GM12878 (cell line): Measurements from ENCODE around the gene TGFB3.

ENCODE experiments used
- BMI1 ChIP-seq: fragments of 450-650 bp; IDR thresholded peaks from 2 replicates; pipeline ENCODE4 v1.6.1; 2016; ENCODE audit warnings: mild to moderate bottlenecking, moderate library complexity, borderline replicate concordance
- CREB1 ChIP-seq: IDR thresholded peaks from 2 replicates; pipeline ENCODE4 v1.6.1; 2012; ENCODE audit warnings: low read depth, mild to moderate bottlenecking, inconsistent platforms
- CTCF ChIP-seq, 3 experiments: IDR thresholded peaks in 2 of 3; conservative IDR thresholded peaks in 1 of 3; 2 replicates each; pipeline ENCODE4 v1.5.1; 2011; ENCODE audit warnings: low read depth in 3 of 3, low read length in 3 of 3, mild to moderate bottlenecking in 3 of 3, control low read depth in 2 of 3, moderate library complexity in 2 of 3, inconsistent platforms in 1 of 3, mixed read lengths in 1 of 3; ENCODE audit not compliant: control insufficient read depth in 2 of 3, insufficient read depth in 1 of 3; ENCODE audit errors: extremely low read depth in 1 of 3
- DPF2 ChIP-seq: fragments of 450-650 bp; IDR thresholded peaks from 2 replicates; pipeline ENCODE4 v1.6.1; 2017; ENCODE audit warnings: mild to moderate bottlenecking
- HDGF ChIP-seq: fragments of 450-650 bp; IDR thresholded peaks from 2 replicates; pipeline ENCODE4 v1.6.1; 2016; ENCODE audit warnings: antibody characterized with exemption
- IRF5 ChIP-seq: fragments of 450-650 bp; IDR thresholded peaks from 2 replicates; pipeline ENCODE4 v1.6.1; 2017; ENCODE audit warnings: borderline replicate concordance
- MAX ChIP-seq: IDR thresholded peaks from 2 replicates; pipeline ENCODE4 v1.6.1; 2012; ENCODE audit warnings: low read depth, low read length, improper control_type of control experiment
- POLR2A ChIP-seq: IDR thresholded peaks from 2 replicates; pipeline ENCODE4 v1.6.1; 2011; ENCODE audit warnings: low read depth, mild to moderate bottlenecking, low read length
- PRDM15 ChIP-seq: fragments of 450-650 bp; formaldehyde crosslinking; IDR thresholded peaks from 2 replicates; pipeline ENCODE4 v1.4.0; 2020; ENCODE audit warnings: mild to moderate bottlenecking, moderate library complexity
- TARDBP ChIP-seq: IDR thresholded peaks from 2 replicates; pipeline ENCODE4 v1.6.1; 2016; ENCODE audit warnings: borderline replicate concordance

- TF ChIP-seq POLR2A: no peak
- TF ChIP-seq CTCF (IDR thresholded peaks at IDR 0.05 in 2 of 3, conservative IDR thresholded peaks at IDR 0.05 in 1 of 3; ENCODE audit: control insufficient read depth in 2 of 3, extremely low read depth in 1 of 3, insufficient read depth in 1 of 3, low read depth in 3 of 3, low read length in 3 of 3): no peak
- TF ChIP-seq BMI1: no peak
- TF ChIP-seq HDGF: no peak
- TF ChIP-seq CREB1: no peak
- no peak for TF ChIP-seq MAX
- no peak for TF ChIP-seq DPF2
- no peak for TF ChIP-seq PRDM15 (CRISPR knock-in tag)
- TF ChIP-seq IRF5: no peak
- no peak for TF ChIP-seq TARDBP
Observed at GRCh38 chr14:75915045-75915444, 66.8 kb downstream of the TGFB3 start.
